Stimulated activated effector memory CD8-positive, alpha-beta T cell treated with anti-CD3 and anti-CD28 coated beads, Interleukin-12 subunit alpha, Interleukin-12 subunit beta, amount 100 ng/mL, for 72 hours (primary cell): Measurements from ENCODE around the gene LZTFL1.

Experiments used
- ATAC-seq: fragments of 150-1000 bp; cut with Tn5 transposase; 2 replicates; pipeline ENCODE4 v1.10.0; 2021
- DNase-seq, 2 donors: peaks; one replicate each; pipeline ENCODE4 v3.0.0; 2021 to 2022; ENCODE audit warnings: low spot score in 2 of 2
- H3K27ac Mint-ChIP-seq: one replicate; pipeline ENCODE4 v1.8.0; 2022; ENCODE audit warnings: mild to moderate bottlenecking, mixed read lengths
- H3K36me3 Mint-ChIP-seq: one replicate; pipeline ENCODE4 v1.8.0; 2022; ENCODE audit warnings: mild to moderate bottlenecking, mixed read lengths
- H3K4me1 Mint-ChIP-seq: one replicate; pipeline ENCODE4 v1.8.0; 2022; ENCODE audit warnings: mixed read lengths
- H3K4me3 Mint-ChIP-seq: one replicate; pipeline ENCODE4 v1.8.0; 2022; ENCODE audit warnings: mild to moderate bottlenecking, mixed read lengths
- H3K9me3 Mint-ChIP-seq: one replicate; pipeline ENCODE4 v1.8.0; 2022; ENCODE audit warnings: mixed read lengths

Gene LZTFL1

GRCh38 chr3:45775571-45776300 is 66.2 kb downstream of the LZTFL1 start:
- ATAC-seq (no peak), DNase-seq (no peak)
- Mint-ChIP-seq H3K9me3 (no peaks in the 10 kb centered on the region), H3K4me1 (peaks cover 30% of the 10 kb centered on the region), H3K36me3 (peaks cover 5% of the 10 kb centered on the region), H3K27ac (no peak overlapping the region), H3K4me3 (no peak overlapping the region)

- no peak for ATAC-seq
- Mint-ChIP-seq H3K4me1 (peaks cover 30% of the 10 kb centered on the region), H3K4me3 (no peak overlapping the region), H3K9me3 (no peaks in the 10 kb centered on the region), H3K27ac (no peak overlapping the region), H3K36me3 (peaks cover 5% of the 10 kb centered on the region)
- no peak for DNase-seq
These were observed 67.1 kb downstream of the LZTFL1 start for GRCh38 chr3:45774581-45775521.

- Mint-ChIP-seq H3K36me3 (peaks cover 5% of the 10 kb centered on the region), H3K4me1 (peaks cover 30% of the 10 kb centered on the region), H3K4me3 (no peak overlapping the region), H3K9me3 (no peaks in the 10 kb centered on the region), H3K27ac (no peak overlapping the region)
- no peak for DNase-seq
- ATAC-seq, result no peak
These were observed 68.0 kb downstream of the LZTFL1 start for GRCh38 chr3:45773714-45774449.
